ENCODE results near the gene CHCHD3.

DNA sequence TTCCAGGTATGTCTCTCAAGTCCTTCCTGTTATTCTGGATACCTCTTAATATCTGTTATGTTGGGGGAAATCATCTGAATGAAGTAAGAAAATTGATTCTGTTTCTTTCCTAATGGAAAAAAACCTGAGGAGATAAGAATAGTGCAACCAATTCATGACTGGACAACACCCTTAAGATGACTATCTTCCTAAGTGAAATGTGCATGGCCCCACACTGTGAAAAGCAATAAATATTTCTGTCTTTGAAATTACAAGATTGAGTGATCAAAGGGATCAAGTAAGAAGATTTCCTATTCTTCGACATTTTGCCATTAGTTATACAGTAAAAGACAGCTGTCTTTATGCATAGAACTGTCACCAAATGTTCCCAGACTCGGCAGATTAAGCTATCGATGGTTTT is 73.9 kb downstream of the CHCHD3 start:
- no peak for TF ChIP-seq POLR2AphosphoS5 (IDR thresholded peaks at IDR 0.05)
- no peak for TF ChIP-seq POLR2A (IDR thresholded peaks at IDR 0.05)
- TF ChIP-seq, protein P1, sequence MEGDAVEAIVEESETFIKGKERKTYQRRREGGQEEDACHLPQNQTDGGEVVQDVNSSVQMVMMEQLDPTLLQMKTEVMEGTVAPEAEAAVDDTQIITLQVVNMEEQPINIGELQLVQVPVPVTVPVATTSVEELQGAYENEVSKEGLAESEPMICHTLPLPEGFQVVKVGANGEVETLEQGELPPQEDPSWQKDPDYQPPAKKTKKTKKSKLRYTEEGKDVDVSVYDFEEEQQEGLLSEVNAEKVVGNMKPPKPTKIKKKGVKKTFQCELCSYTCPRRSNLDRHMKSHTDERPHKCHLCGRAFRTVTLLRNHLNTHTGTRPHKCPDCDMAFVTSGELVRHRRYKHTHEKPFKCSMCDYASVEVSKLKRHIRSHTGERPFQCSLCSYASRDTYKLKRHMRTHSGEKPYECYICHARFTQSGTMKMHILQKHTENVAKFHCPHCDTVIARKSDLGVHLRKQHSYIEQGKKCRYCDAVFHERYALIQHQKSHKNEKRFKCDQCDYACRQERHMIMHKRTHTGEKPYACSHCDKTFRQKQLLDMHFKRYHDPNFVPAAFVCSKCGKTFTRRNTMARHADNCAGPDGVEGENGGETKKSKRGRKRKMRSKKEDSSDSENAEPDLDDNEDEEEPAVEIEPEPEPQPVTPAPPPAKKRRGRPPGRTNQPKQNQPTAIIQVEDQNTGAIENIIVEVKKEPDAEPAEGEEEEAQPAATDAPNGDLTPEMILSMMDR (IDR thresholded peaks at IDR 0.05) = no peak
